Thoracic aorta (tissue), 2 donors: ENCODE measurements around the gene CD226. TPM values are rescaled to one million over a fixed set of nuclear protein-coding genes. Genes with fewer than 3 reads are reported as not detected.

ENCODE experiments used
- ATAC-seq: fragments of 150-250 bp; one replicate; pipeline ENCODE4 v1.8.0; 2017; ENCODE audit warnings: low read depth; ENCODE audit not compliant: insufficient number of reproducible peaks, low FRiP score
- DNase-seq: peaks from one replicate; pipeline ENCODE4 v3.0.0-alpha.2; 2020; ENCODE audit warnings: low spot score
- H3K27ac ChIP-seq, 2 donors: fragments of 200-600 bp; sonication (generic); 1 replicate in 1 of 2; 2 replicates in 1 of 2; pipeline ENCODE4 v1.5.1; 2016; ENCODE audit warnings: mild to moderate bottlenecking in 2 of 2, moderate library complexity in 2 of 2
- H3K27me3 ChIP-seq: fragments of 200-600 bp; sonication (generic); replicated peaks from 2 replicates; pipeline ENCODE4 v1.6.0; 2016; ENCODE audit warnings: mild to moderate bottlenecking; ENCODE audit not compliant: insufficient read depth
- H3K36me3 ChIP-seq: fragments of 200-600 bp; sonication (generic); one replicate; pipeline ENCODE4 v1.5.1; 2016
- H3K4me1 ChIP-seq, 2 donors: fragments of 200-600 bp; sonication (generic); 1 replicate in 1 of 2; 2 replicates in 1 of 2; pipeline versions ENCODE4 v1.5.1 to v1.6.0; 2016; ENCODE audit warnings: low read depth in 2 of 2, mild to moderate bottlenecking in 1 of 2; ENCODE audit not compliant: control insufficient read depth in 1 of 2
- H3K4me3 ChIP-seq: fragments of 200-600 bp; sonication (generic); 2 replicates; pipeline ENCODE4 v1.5.1; 2016; ENCODE audit warnings: mild to moderate bottlenecking
- H3K9me3 ChIP-seq: fragments of 200-600 bp; sonication (generic); 2 replicates; pipeline ENCODE4 v1.5.1; 2016
- CTCF ChIP-seq: fragments of 200-600 bp; sonication (generic); IDR thresholded peaks from one replicate; pipeline ENCODE4 v1.5.1; 2019; ENCODE audit warnings: antibody characterized with exemption
- total RNA-seq, 2 donors: library from RNA; depleted of rRNA; stranded (reverse); fragments of >200 nt; gene quantifications; one replicate each; pipeline versions ENCODE4 v1.1.0 to v1.2.3, GENCODE V29; 2016

Gene CD226
- total RNA-seq, 2 donors from 2014 or later = 0.68 to 3.7 TPM

- Histone ChIP-seq H3K27ac (no peak overlapping the region), H3K36me3 (no peaks in the 10 kb centered on the region), H3K27me3 (no peaks in the 10 kb centered on the region), H3K9me3 (no peaks in the 10 kb centered on the region), H3K4me3 (no peak overlapping the region), H3K4me1 (peaks cover 0 to 6% of the 10 kb centered on the region in 2 donors)
- DNase-seq = no peak
- no peak for ATAC-seq
- no peak for TF ChIP-seq CTCF
These were observed 12.1 kb downstream of the CD226 start for GRCh38 chr18:69935319-69936190.

GRCh38 chr18:69934601-69935265 is 12.9 kb downstream of the CD226 start:
- Histone ChIP-seq H3K36me3 (no peaks in the 10 kb centered on the region), H3K9me3 (no peaks in the 10 kb centered on the region), H3K4me1 (peaks cover 0 to 6% of the 10 kb centered on the region in 2 donors), H3K4me3 (no peak overlapping the region), H3K27ac (no peak overlapping the region), H3K27me3 (no peaks in the 10 kb centered on the region)
- no peak for DNase-seq
- no peak for ATAC-seq
- TF ChIP-seq CTCF = no peak

- Histone ChIP-seq H3K36me3 (no peaks in the 10 kb centered on the region), H3K4me3 (no peak overlapping the region), H3K4me1 (no peaks in the 10 kb centered on the region), H3K27ac (no peak overlapping the region), H3K9me3 (no peaks in the 10 kb centered on the region), H3K27me3 (no peaks in the 10 kb centered on the region)
- no peak for DNase-seq
- TF ChIP-seq CTCF = no peak
- no peak for ATAC-seq
These were observed 18.5 kb downstream of the CD226 start for GRCh38 chr18:69929041-69929774.

GRCh38 chr18:69916412-69916811 is 31.3 kb downstream of the CD226 start:
- H3K36me3 ChIP-seq = no peaks in the 10 kb centered on the region
- H3K27ac ChIP-seq = no peak overlapping the region
- no peaks in the 10 kb centered on the region for H3K27me3 ChIP-seq
- no peak for DNase-seq
- no peaks in the 10 kb centered on the region for H3K4me1 ChIP-seq
- H3K4me3 ChIP-seq = no peak overlapping the region
- ATAC-seq = no peak
- TF ChIP-seq CTCF = no peak
- H3K9me3 ChIP-seq = no peaks in the 10 kb centered on the region

GRCh38 chr18:69908838-69909237 is 38.8 kb downstream of the CD226 start:
- Histone ChIP-seq H3K4me1 (no peaks in the 10 kb centered on the region), H3K36me3 (no peaks in the 10 kb centered on the region), H3K4me3 (no peak overlapping the region), H3K9me3 (no peaks in the 10 kb centered on the region), H3K27ac (no peak overlapping the region), H3K27me3 (no peaks in the 10 kb centered on the region)
- DNase-seq (no peak), ATAC-seq (no peak)
- no peak for TF ChIP-seq CTCF
